VCaP (cell line): ENCODE results near the gene STXBP1.

Source experiments
- H3K27ac ChIP-seq: fragments of 450-650 bp; 2 replicates; pipeline ENCODE4 v1.5.1; 2017
- CTCF ChIP-seq: fragments of 450-650 bp; conservative IDR thresholded peaks from 2 replicates; pipeline ENCODE4 v1.5.1; 2017; ENCODE audit warnings: mild to moderate bottlenecking, moderate library complexity

The STXBP1 gene

DNA sequence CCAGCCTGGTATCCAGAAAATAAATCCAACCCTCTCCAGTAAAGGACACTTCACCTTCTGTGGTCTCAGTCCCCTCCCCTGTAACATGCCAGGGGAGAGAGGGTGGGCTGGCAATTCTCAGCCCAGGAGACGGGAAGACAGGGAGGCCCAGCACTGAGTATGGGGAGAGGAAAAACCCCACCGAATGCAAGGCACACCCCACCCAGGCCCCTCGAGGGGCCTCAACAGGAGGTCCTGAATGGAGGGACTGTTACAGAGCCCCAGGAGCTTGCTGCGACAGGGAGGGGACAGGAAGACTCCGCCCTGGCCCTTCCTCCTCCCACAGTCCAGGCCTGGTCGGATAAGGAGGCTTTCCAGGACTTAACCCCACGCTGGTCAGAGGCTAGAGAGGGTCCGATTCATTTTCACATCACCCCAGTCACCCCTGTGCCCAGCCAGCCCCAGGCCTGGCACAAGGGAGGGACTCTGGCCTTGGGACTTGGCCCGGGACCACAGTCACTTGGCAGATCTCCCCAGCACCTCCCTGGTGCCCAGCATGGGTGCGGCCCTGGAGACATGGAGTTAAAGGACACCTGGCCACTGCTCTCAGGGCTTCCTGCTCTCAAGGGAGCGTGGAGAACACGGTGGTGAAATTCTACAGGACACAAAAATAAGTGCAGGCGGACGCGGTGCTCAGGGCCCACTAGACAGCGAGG, 44.9 kb upstream of the STXBP1 start:
- peak overlapping the region; percentile 100 for H3K27ac ChIP-seq

DNA sequence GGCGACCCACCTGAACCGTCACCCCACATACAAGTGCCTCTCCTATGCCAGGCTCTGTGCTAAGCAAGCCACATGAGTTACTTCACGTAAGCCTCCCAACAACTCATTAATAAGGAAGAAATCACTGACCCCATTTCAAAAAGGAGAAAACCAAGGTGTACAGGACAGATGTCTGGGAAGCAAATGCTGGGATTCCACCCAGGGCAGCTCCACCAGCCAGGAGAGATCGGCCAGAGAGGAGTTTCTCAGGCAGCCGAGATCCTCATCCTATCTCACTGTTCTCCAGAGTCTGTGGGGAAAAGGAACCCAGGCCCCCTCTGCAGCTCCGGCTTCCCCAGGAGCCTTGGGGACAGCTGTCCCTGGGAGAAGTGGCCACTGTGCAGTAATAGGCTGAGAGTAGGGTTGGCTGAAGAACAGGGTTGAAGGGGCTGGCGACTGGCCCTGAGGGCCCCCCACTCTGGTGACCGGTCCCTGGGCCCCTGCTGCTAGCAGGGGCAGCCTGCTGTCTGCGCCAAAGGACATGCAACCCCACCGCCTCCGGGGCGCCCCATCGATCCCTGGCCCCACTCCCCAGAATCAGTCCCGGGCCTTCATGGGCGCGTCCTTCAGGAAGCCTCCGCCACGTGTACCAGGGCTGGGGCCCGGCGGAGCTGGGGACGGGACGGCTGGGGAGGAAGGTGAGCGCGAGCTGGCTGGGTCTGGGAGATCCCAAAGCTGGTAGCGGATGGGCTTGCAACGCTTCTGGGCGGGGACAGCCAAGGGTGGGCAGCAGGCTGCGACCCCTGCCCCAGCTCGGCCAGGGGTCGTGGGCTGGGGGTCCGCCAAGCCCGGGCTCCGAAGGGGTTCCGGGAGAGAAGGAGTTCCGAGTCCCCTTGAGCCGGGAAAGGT, 44.1 kb upstream of the STXBP1 start:
- no peak for TF ChIP-seq CTCF
- H3K27ac ChIP-seq: peak overlapping the region; percentile 100

More for the DNA sequence above, 44.9 kb upstream of the STXBP1 start:
- no peak for TF ChIP-seq CTCF

GRCh38 chr9:127568618-127568970, 43.5 kb upstream of the STXBP1 start:
- TF ChIP-seq CTCF: no peak
- H3K27ac ChIP-seq: peak overlapping the region; percentile 100

- no peak for TF ChIP-seq CTCF
- H3K27ac ChIP-seq: peak overlapping the region; percentile 100
Measured at GRCh38 chr9:127568971-127569885, 42.8 kb upstream of the STXBP1 start.

DNA sequence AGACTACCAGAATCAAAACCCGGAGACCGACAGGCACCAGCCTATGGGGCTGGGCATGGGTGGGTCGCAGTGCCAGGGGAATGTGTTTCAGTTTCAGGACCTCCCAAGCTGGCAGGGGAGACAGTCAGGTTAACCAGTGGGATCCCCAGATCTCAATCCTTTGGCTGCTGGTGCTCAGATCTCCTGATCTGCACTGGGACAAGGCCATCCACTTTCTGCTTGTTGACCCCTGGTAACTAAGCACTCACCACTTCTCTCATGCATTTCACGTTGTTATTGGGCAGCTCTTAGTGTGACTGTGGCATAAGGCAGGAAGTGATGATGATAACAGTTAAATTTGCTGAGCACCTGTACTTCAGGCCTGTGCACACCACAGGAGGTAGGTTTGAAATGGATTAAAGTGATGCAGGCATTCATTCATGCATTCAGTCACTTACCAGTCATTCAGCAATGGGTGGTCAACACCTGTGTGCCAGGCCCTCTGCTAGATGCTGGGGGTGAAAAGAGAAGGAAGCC, 42.1 kb upstream of the STXBP1 start:
- H3K27ac ChIP-seq: peak overlapping the region; percentile 100
- no peak for TF ChIP-seq CTCF

DNA sequence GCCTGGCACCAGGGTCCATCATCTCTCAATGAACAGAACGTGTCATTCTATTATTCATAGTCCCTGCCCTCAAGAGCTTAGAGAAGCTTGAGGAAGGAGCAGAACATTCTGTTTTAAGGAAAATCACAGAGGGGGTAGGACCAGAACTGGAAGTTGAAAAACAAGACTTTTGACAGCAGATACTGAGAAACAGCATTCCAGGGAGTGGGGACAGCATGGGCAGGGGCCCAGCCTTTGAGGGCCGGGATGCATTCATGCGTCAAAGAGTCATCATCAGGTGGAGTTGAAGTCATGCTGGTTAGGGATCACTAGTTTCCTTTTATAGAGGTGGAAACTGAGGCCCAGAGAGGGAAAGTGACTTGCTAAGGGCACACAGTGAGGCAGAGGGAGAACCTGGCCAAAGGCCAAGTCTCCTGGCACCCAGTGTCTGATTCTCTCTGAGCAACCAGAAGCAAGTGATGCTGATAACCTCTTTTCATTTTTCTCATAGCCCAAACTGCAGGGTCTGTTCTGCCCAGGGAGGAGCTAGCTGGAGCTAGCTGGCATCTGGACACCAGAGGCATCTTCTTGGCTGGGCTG, 41.5 kb upstream of the STXBP1 start:
- peak overlapping the region; percentile 100 for H3K27ac ChIP-seq

More for the DNA sequence above, 41.5 kb upstream of the STXBP1 start:
- no peak for TF ChIP-seq CTCF
